Measurements from ENCODE around the gene CD1C.

Gene CD1C

GRCh38 chr1:158324395-158324794 is 34.7 kb downstream of the CD1C start:
- no peak overlapping the region for H3K4me3 ChIP-seq (ENCODE audit: insufficient read depth, low read depth, low read length)
- 92 to 100% methylated on average over 3 to 4 of the region's 4 CpGs for WGBS, 2 experiments

DNA sequence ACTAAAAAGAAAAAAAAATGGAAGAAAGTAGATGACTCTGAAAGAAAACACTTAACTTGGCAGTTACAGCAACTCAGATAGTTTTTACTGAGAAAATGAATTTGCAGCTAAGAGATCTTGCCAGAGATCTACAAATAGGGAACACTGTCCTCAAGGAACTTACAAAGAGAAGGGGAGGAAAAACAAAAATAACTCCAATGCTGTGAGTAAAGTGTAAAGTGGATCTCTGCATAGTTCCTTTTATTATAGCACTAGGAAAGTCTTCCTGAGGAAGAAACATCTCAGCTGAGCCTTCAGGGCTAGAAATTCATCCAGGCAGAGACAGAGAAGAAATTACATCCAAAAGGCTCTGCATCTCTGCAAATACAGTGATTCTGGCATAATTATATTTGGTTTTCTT is 37.8 kb downstream of the CD1C start:
- Histone ChIP-seq H3K4me3 (ENCODE audit: insufficient read depth, low read depth, low read length) (no peak overlapping the region), H3K27ac (ENCODE audit: insufficient read depth, low read depth, low read length, poor library complexity, severe bottlenecking) (no peak overlapping the region), H3K36me3 (ENCODE audit: control insufficient read depth, insufficient read depth, low read length) (no peaks in the 10 kb centered on the region), H3K27me3 (ENCODE audit: control insufficient read depth, insufficient read depth, low read length, poor library complexity, severe bottlenecking) (no peaks in the 10 kb centered on the region), H3K4me1 (ENCODE audit: control insufficient read depth, insufficient read depth, low read length) (no peaks in the 10 kb centered on the region), H3K9me3 (ENCODE audit: control insufficient read depth, low read length) (no peaks in the 10 kb centered on the region)

More at GRCh38 chr1:158324395-158324794, 34.7 kb downstream of the CD1C start:
- Histone ChIP-seq H3K27ac (ENCODE audit: insufficient read depth, low read depth, low read length, poor library complexity, severe bottlenecking) (no peak overlapping the region), H3K4me1 (ENCODE audit: control insufficient read depth, insufficient read depth, low read length) (no peaks in the 10 kb centered on the region), H3K9me3 (ENCODE audit: control insufficient read depth, low read length) (no peaks in the 10 kb centered on the region), H3K36me3 (ENCODE audit: control insufficient read depth, insufficient read depth, low read length) (no peaks in the 10 kb centered on the region), H3K27me3 (ENCODE audit: control insufficient read depth, insufficient read depth, low read length, poor library complexity, severe bottlenecking) (no peaks in the 10 kb centered on the region)

DNA sequence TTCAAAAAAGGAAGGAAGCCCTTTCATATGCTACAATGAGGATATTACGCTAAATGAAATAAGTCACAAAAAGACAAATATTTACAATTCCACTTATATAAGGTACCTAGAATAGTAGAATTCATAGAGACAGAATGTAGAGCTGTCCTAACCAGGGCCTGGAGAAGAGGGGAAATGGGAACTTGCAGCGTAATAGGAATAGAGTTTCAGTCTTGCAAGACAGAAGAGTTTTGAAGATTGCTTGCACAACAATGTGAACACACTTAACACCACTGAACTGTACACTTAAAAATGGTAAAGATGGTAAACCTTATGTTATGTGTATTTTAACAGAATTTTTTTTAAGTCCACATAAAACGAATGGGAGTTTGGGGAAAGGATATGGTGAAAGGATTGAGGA is 38.7 kb downstream of the CD1C start:
- H3K4me3 ChIP-seq (ENCODE audit: insufficient read depth, low read depth, low read length), result no peak overlapping the region
- no peaks in the 10 kb centered on the region for H3K9me3 ChIP-seq (ENCODE audit: control insufficient read depth, low read length)
- H3K27ac ChIP-seq (ENCODE audit: insufficient read depth, low read depth, low read length, poor library complexity, severe bottlenecking), result no peak overlapping the region
- no peaks in the 10 kb centered on the region for H3K36me3 ChIP-seq (ENCODE audit: control insufficient read depth, insufficient read depth, low read length)
- no peaks in the 10 kb centered on the region for H3K4me1 ChIP-seq (ENCODE audit: control insufficient read depth, insufficient read depth, low read length)
- H3K27me3 ChIP-seq (ENCODE audit: control insufficient read depth, insufficient read depth, low read length, poor library complexity, severe bottlenecking), result no peaks in the 10 kb centered on the region
- WGBS, 2 experiments, result 77 to 95% methylated on average over 1 to 2 of the region's 3 CpGs

- no peaks in the 10 kb centered on the region for H3K9me3 ChIP-seq (ENCODE audit: control insufficient read depth, low read length)
- H3K27ac ChIP-seq (ENCODE audit: insufficient read depth, low read depth, low read length, poor library complexity, severe bottlenecking), result no peak overlapping the region
- 91 to 98% methylated on average over 7 of the region's 7 CpGs for WGBS, 2 experiments
- no peak overlapping the region for H3K4me3 ChIP-seq (ENCODE audit: insufficient read depth, low read depth, low read length)
- no peaks in the 10 kb centered on the region for H3K27me3 ChIP-seq (ENCODE audit: control insufficient read depth, insufficient read depth, low read length, poor library complexity, severe bottlenecking)
- H3K36me3 ChIP-seq (ENCODE audit: control insufficient read depth, insufficient read depth, low read length), result no peaks in the 10 kb centered on the region
- no peaks in the 10 kb centered on the region for H3K4me1 ChIP-seq (ENCODE audit: control insufficient read depth, insufficient read depth, low read length)
Measured at GRCh38 chr1:158329300-158329699, 39.6 kb downstream of the CD1C start.

DNA sequence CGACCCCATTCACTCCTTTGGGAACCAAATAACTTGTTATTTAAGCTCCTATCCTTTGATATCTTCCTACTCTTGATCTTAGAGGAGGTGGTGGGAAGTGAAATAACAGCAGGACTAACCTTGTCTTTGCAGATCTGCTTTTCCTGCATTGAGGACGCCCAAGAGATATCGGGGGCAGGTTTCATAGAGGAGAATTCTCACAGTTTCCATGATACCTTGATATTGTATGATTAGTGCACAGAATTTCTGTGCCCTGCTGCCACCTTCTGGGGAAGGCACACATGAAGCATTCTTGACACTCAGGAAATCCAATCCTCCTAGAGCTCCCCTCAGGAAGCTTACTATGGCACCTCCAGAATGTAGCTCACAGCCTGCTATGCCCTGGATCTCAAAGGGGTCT is 40.0 kb downstream of the CD1C start:
- Histone ChIP-seq H3K27ac (ENCODE audit: insufficient read depth, low read depth, low read length, poor library complexity, severe bottlenecking) (no peak overlapping the region), H3K4me3 (ENCODE audit: insufficient read depth, low read depth, low read length) (no peak overlapping the region), H3K27me3 (ENCODE audit: control insufficient read depth, insufficient read depth, low read length, poor library complexity, severe bottlenecking) (no peaks in the 10 kb centered on the region), H3K9me3 (ENCODE audit: control insufficient read depth, low read length) (no peaks in the 10 kb centered on the region), H3K4me1 (ENCODE audit: control insufficient read depth, insufficient read depth, low read length) (no peaks in the 10 kb centered on the region), H3K36me3 (ENCODE audit: control insufficient read depth, insufficient read depth, low read length) (no peaks in the 10 kb centered on the region)
- WGBS, 2 experiments, result 92 to 94% methylated on average over 2 to 3 of the region's 3 CpGs

GRCh38 chr1:158330391-158331105 is 40.8 kb downstream of the CD1C start:
- H3K36me3 ChIP-seq (ENCODE audit: control insufficient read depth, insufficient read depth, low read length), result no peaks in the 10 kb centered on the region
- H3K27ac ChIP-seq (ENCODE audit: insufficient read depth, low read depth, low read length, poor library complexity, severe bottlenecking), result no peak overlapping the region
- 94 to 95% methylated on average over 11 of the region's 11 CpGs for WGBS, 2 experiments
- no peaks in the 10 kb centered on the region for H3K27me3 ChIP-seq (ENCODE audit: control insufficient read depth, insufficient read depth, low read length, poor library complexity, severe bottlenecking)
- H3K9me3 ChIP-seq (ENCODE audit: control insufficient read depth, low read length), result no peaks in the 10 kb centered on the region
- no peaks in the 10 kb centered on the region for H3K4me1 ChIP-seq (ENCODE audit: control insufficient read depth, insufficient read depth, low read length)
- no peak overlapping the region for H3K4me3 ChIP-seq (ENCODE audit: insufficient read depth, low read depth, low read length)

DNA sequence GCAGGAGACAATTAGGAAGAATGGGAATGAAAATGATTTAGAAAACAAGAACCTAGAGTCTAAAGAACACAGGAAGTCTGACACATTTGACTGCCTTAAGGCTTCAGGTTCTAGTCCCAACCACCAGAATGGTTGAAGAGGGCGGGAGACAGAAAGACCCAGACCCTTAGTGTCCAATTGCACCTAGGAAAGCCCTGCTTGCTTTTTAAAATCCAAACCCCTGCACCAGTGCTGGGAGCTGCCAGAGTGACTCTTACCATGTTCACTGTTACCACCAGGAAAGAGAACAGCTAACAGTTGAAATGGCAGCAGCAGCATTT is 41.3 kb downstream of the CD1C start:
- H3K36me3 ChIP-seq (ENCODE audit: control insufficient read depth, insufficient read depth, low read length), result no peaks in the 10 kb centered on the region
- no peak overlapping the region for H3K4me3 ChIP-seq (ENCODE audit: insufficient read depth, low read depth, low read length)
- H3K9me3 ChIP-seq (ENCODE audit: control insufficient read depth, low read length), result no peaks in the 10 kb centered on the region
- WGBS, 2 experiments, result 96 to 97% methylated on average over 1 of the region's 1 CpG
- no peaks in the 10 kb centered on the region for H3K27me3 ChIP-seq (ENCODE audit: control insufficient read depth, insufficient read depth, low read length, poor library complexity, severe bottlenecking)
- H3K4me1 ChIP-seq (ENCODE audit: control insufficient read depth, insufficient read depth, low read length), result no peaks in the 10 kb centered on the region
- H3K27ac ChIP-seq (ENCODE audit: insufficient read depth, low read depth, low read length, poor library complexity, severe bottlenecking), result no peak overlapping the region

- 88 to 100% methylated on average over 1 of the region's 2 CpGs for WGBS, 2 experiments
- no peaks in the 10 kb centered on the region for H3K9me3 ChIP-seq (ENCODE audit: control insufficient read depth, low read length)
- no peak within 1 kb of the TSS for H3K4me3 ChIP-seq (ENCODE audit: insufficient read depth, low read depth, low read length)
- no peak within 1 kb of the TSS for H3K27ac ChIP-seq (ENCODE audit: insufficient read depth, low read depth, low read length, poor library complexity, severe bottlenecking)
- no peaks in the 10 kb centered on the region for H3K36me3 ChIP-seq (ENCODE audit: control insufficient read depth, insufficient read depth, low read length)
- H3K27me3 ChIP-seq (ENCODE audit: control insufficient read depth, insufficient read depth, low read length, poor library complexity, severe bottlenecking), result no peaks in the 10 kb centered on the region
- no peaks in the 10 kb centered on the region for H3K4me1 ChIP-seq (ENCODE audit: control insufficient read depth, insufficient read depth, low read length)
Measured at GRCh38 chr1:158331481-158332150, 41.9 kb downstream of the CD1C start, which contains the start of gene CD1B. CD1B (minus strand) TSS chr1:158331531; CDS start chr1:158331423, 108 bp downstream.

- Histone ChIP-seq H3K4me3 (ENCODE audit: insufficient read depth, low read depth, low read length) (no peak overlapping the region), H3K4me1 (ENCODE audit: control insufficient read depth, insufficient read depth, low read length) (no peaks in the 10 kb centered on the region), H3K27ac (ENCODE audit: insufficient read depth, low read depth, low read length, poor library complexity, severe bottlenecking) (no peak overlapping the region), H3K36me3 (ENCODE audit: control insufficient read depth, insufficient read depth, low read length) (no peaks in the 10 kb centered on the region), H3K9me3 (ENCODE audit: control insufficient read depth, low read length) (no peaks in the 10 kb centered on the region), H3K27me3 (ENCODE audit: control insufficient read depth, insufficient read depth, low read length, poor library complexity, severe bottlenecking) (no peaks in the 10 kb centered on the region)
- WGBS, 2 experiments, result 84 to 95% methylated on average over 6 to 8 of the region's 8 CpGs
Measured at GRCh38 chr1:158333405-158334155, 43.9 kb downstream of the CD1C start.

DNA sequence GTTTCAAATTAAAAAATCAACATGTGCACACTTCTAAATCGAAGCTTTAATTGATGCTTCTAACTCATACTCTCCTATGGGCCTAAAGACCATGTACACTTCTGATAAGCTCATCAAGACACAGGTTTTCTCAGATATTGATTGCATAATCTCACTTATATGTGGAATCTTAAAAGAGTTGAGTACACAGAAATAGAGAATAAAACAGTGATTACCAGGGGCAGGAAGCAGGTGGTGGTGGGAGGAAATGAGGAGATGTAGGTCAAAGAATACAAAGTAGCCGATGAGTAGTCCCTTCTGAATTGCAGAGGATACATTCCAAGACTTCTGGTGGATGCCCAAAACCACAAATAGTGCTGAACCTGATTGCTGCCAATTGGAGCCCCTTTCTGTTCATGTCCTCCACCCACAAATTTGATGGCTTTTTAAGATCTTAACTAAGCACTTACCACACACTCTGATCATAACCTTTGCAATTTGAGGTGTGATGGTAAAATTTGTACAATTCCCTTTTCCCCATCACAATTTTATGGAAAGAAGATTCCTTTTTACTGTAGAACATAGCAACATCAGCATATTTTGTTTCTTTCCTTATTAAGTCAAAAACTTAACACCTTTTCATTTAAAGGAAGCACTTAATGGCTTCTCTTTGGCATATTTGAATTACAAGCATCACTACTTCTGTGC is 44.9 kb downstream of the CD1C start:
- Histone ChIP-seq H3K9me3 (ENCODE audit: control insufficient read depth, low read length) (no peaks in the 10 kb centered on the region), H3K27ac (ENCODE audit: insufficient read depth, low read depth, low read length, poor library complexity, severe bottlenecking) (no peak overlapping the region), H3K4me1 (ENCODE audit: control insufficient read depth, insufficient read depth, low read length) (no peaks in the 10 kb centered on the region), H3K27me3 (ENCODE audit: control insufficient read depth, insufficient read depth, low read length, poor library complexity, severe bottlenecking) (no peaks in the 10 kb centered on the region), H3K4me3 (ENCODE audit: insufficient read depth, low read depth, low read length) (no peak overlapping the region), H3K36me3 (ENCODE audit: control insufficient read depth, insufficient read depth, low read length) (no peaks in the 10 kb centered on the region)
- 87 to 93% methylated on average over 2 of the region's 2 CpGs for WGBS, 2 experiments

Measured in ectodermal cell (in vitro differentiated cells).